Mesothelial cell of epicardium (in vitro differentiated cells): Measurements from ENCODE around the gene STARD8. TPM values are rescaled to one million over a fixed set of nuclear protein-coding genes. Genes with fewer than 3 reads are reported as not detected.

Experiments
- DNase-seq, 2 experiments: peaks; one replicate each; pipeline ENCODE4 v3.0.0; 2021; ENCODE audit warnings: low spot score in 2 of 2; ENCODE audit not compliant: unreplicated experiment in 2 of 2
- H3K27ac Mint-ChIP-seq: 2 replicates; pipeline ENCODE4 v1.8.0; 2021; ENCODE audit warnings: mixed read lengths
- H3K27me3 Mint-ChIP-seq: 2 replicates; pipeline ENCODE4 v1.8.0; 2021; ENCODE audit warnings: low read depth, mixed read lengths
- H3K36me3 Mint-ChIP-seq: 2 replicates; pipeline ENCODE4 v1.8.0; 2021; ENCODE audit warnings: mixed read lengths
- H3K4me1 Mint-ChIP-seq: 2 replicates; pipeline ENCODE4 v1.8.0; 2021; ENCODE audit warnings: mixed read lengths
- H3K4me3 Mint-ChIP-seq: 2 replicates; pipeline ENCODE4 v1.8.0; 2021; ENCODE audit warnings: mild to moderate bottlenecking, moderate library complexity, mixed read lengths
- H3K9me3 Mint-ChIP-seq: 2 replicates; pipeline ENCODE4 v1.8.0; 2021; ENCODE audit warnings: mixed read lengths
- total RNA-seq: library from RNA; stranded (reverse); gene quantifications from 3 replicates; pipeline ENCODE4 v1.2.1, GENCODE V29; 2021
- TF ChIP-seq, protein P1 (sequence below): fragments of 200-600 bp; sonication (generic); IDR thresholded peaks from one replicate; pipeline ENCODE4 v1.5.0; 2021; ENCODE audit warnings: antibody characterized with exemption; ENCODE audit not compliant: unreplicated experiment

The STARD8 gene
- total RNA-seq, 1 donor from 2014 or later = 6.4 TPM

- Mint-ChIP-seq H3K9me3 (peaks cover 4% of the 10 kb centered on the region), H3K36me3 (no peaks in the 10 kb centered on the region), H3K4me3 (no peak overlapping the region), H3K27me3 (no peaks in the 10 kb centered on the region), H3K27ac (no peak overlapping the region), H3K4me1 (no peaks in the 10 kb centered on the region)
- TF ChIP-seq, protein P1, sequence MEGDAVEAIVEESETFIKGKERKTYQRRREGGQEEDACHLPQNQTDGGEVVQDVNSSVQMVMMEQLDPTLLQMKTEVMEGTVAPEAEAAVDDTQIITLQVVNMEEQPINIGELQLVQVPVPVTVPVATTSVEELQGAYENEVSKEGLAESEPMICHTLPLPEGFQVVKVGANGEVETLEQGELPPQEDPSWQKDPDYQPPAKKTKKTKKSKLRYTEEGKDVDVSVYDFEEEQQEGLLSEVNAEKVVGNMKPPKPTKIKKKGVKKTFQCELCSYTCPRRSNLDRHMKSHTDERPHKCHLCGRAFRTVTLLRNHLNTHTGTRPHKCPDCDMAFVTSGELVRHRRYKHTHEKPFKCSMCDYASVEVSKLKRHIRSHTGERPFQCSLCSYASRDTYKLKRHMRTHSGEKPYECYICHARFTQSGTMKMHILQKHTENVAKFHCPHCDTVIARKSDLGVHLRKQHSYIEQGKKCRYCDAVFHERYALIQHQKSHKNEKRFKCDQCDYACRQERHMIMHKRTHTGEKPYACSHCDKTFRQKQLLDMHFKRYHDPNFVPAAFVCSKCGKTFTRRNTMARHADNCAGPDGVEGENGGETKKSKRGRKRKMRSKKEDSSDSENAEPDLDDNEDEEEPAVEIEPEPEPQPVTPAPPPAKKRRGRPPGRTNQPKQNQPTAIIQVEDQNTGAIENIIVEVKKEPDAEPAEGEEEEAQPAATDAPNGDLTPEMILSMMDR = no peak
- DNase-seq = no peak
Measured at GRCh38 chrX:68725756-68726365, 78.4 kb downstream of the STARD8 start.

- Mint-ChIP-seq H3K27me3 (no peaks in the 10 kb centered on the region), H3K27ac (no peak overlapping the region), H3K4me1 (no peaks in the 10 kb centered on the region), H3K4me3 (no peak overlapping the region), H3K9me3 (peaks cover 4% of the 10 kb centered on the region), H3K36me3 (no peaks in the 10 kb centered on the region)
- no peak for DNase-seq
- TF ChIP-seq, protein P1 = no peak
Measured at GRCh38 chrX:68726366-68726765, 78.9 kb downstream of the STARD8 start.

DNA sequence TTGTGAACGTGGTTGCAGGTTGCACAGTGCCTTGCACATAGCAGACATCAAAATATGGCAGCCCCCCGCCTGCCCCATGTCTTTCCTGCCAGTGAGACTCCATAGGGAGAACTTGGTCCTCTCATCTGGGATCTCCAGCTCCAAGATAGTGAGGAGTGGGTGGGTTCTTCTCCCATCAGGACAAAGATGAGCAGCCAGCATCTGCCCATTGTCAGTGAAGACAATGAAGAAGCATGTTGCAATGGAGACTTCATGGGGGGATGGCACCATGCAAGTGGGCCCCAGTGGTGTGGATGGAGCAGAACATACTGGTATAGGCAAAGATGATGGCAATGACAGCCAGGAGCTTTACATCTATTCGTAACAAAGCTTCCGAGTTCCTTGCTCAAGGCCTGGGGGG lies 80.2 kb downstream of the STARD8 start:
- Mint-ChIP-seq H3K36me3 (no peaks in the 10 kb centered on the region), H3K4me1 (no peaks in the 10 kb centered on the region), H3K27ac (no peak overlapping the region), H3K4me3 (no peak overlapping the region), H3K9me3 (peaks cover 4% of the 10 kb centered on the region), H3K27me3 (no peaks in the 10 kb centered on the region)
- TF ChIP-seq, protein P1 = no peak
- DNase-seq = no peak

GRCh38 chrX:68728186-68728585 lies 80.7 kb downstream of the STARD8 start:
- TF ChIP-seq, protein P1 = no peak
- H3K36me3 Mint-ChIP-seq = no peaks in the 10 kb centered on the region
- no peak overlapping the region for H3K27ac Mint-ChIP-seq
- H3K9me3 Mint-ChIP-seq = peaks cover 6% of the 10 kb centered on the region
- H3K27me3 Mint-ChIP-seq = peaks cover 2% of the 10 kb centered on the region
- DNase-seq = no peak
- no peaks in the 10 kb centered on the region for H3K4me1 Mint-ChIP-seq
- H3K4me3 Mint-ChIP-seq = no peak overlapping the region

- H3K9me3 Mint-ChIP-seq = peaks cover 25% of the 10 kb centered on the region
- TF ChIP-seq, protein P1 = no peak
- DNase-seq = no peak
- no peak overlapping the region for H3K27ac Mint-ChIP-seq
- H3K4me1 Mint-ChIP-seq = no peaks in the 10 kb centered on the region
- H3K36me3 Mint-ChIP-seq = no peaks in the 10 kb centered on the region
- H3K4me3 Mint-ChIP-seq = no peak overlapping the region
- H3K27me3 Mint-ChIP-seq = peaks cover 3% of the 10 kb centered on the region
Measured at GRCh38 chrX:68731254-68731653, 83.8 kb downstream of the STARD8 start.
